Measurements from ENCODE around the gene SHISA8. TPM values are rescaled to one million over a fixed set of nuclear protein-coding genes. Genes with fewer than 3 reads are reported as not detected.

Gene SHISA8
- total and polyA plus RNA-seq, 2 experiments from 2014 or later = not detected

- peaks cover 4% of the 10 kb centered on the region for H3K4me1 ChIP-seq (ENCODE audit: low read depth)
- no peak overlapping the region for H3K27ac ChIP-seq
- peak; percentile 33 to 60 for DNase-seq (ENCODE audit: low read depth in 1 of 2, low spot score in 1 of 2)
- no peak for TF ChIP-seq CTCF (IDR thresholded peaks at IDR 0.05; ENCODE audit: low read depth, low read length)
- peaks cover 69% of the 10 kb centered on the region for H3K27me3 ChIP-seq
- peak overlapping the region; percentile 20 for H3K4me3 ChIP-seq
- no peaks in the 10 kb centered on the region for H3K9me3 ChIP-seq (ENCODE audit: low read depth)
- peaks cover 14% of the 10 kb centered on the region for H3K36me3 ChIP-seq
Observed at GRCh38 chr22:41910050-41911000, 4.5 kb downstream of the SHISA8 start.

- peaks cover 22% of the 10 kb centered on the region for H3K36me3 ChIP-seq
- peaks cover 4% of the 10 kb centered on the region for H3K4me1 ChIP-seq (ENCODE audit: low read depth)
- H3K27me3 ChIP-seq = peaks cover 61% of the 10 kb centered on the region
- H3K9me3 ChIP-seq (ENCODE audit: low read depth) = no peaks in the 10 kb centered on the region
- H3K4me3 ChIP-seq = peak overlapping the region; percentile 20
- TF ChIP-seq CTCF (IDR thresholded peaks at IDR 0.05; ENCODE audit: low read depth, low read length) = no peak
- no peak overlapping the region for H3K27ac ChIP-seq
- no peak for DNase-seq (ENCODE audit: low read depth in 1 of 2, low spot score in 1 of 2)
Observed at GRCh38 chr22:41909310-41910049, 5.4 kb downstream of the SHISA8 start.

- DNase-seq (ENCODE audit: low read depth in 1 of 2, low spot score in 1 of 2) = no peak
- TF ChIP-seq CTCF (IDR thresholded peaks at IDR 0.05; ENCODE audit: low read depth, low read length) = no peak
- Histone ChIP-seq H3K27ac (no peak overlapping the region), H3K4me3 (no peak overlapping the region), H3K4me1 (ENCODE audit: low read depth) (peaks cover 4% of the 10 kb centered on the region), H3K9me3 (ENCODE audit: low read depth) (no peaks in the 10 kb centered on the region), H3K27me3 (peaks cover 53% of the 10 kb centered on the region), H3K36me3 (peaks cover 31% of the 10 kb centered on the region)
Observed at GRCh38 chr22:41908411-41909309, 6.2 kb downstream of the SHISA8 start.

- H3K36me3 ChIP-seq = peaks cover 38% of the 10 kb centered on the region
- no peak overlapping the region for H3K27ac ChIP-seq
- H3K4me3 ChIP-seq = no peak overlapping the region
- no peaks in the 10 kb centered on the region for H3K9me3 ChIP-seq (ENCODE audit: low read depth)
- H3K27me3 ChIP-seq = peaks cover 43% of the 10 kb centered on the region
- peaks cover 4% of the 10 kb centered on the region for H3K4me1 ChIP-seq (ENCODE audit: low read depth)
- DNase-seq (ENCODE audit: low read depth in 1 of 2, low spot score in 1 of 2) = no peak
- no peak for TF ChIP-seq CTCF (IDR thresholded peaks at IDR 0.05; ENCODE audit: low read depth, low read length)
Observed at GRCh38 chr22:41907436-41908401, 7.2 kb downstream of the SHISA8 start.

All from cardiac muscle cell (in vitro differentiated cells and primary cell).